PFSK-1 (cell line): ENCODE data around the gene GNG7.

Experiments used
- FOXP2 ChIP-seq: optimal IDR thresholded peaks from 2 replicates; pipeline ENCODE3; 2011; ENCODE audit warnings: borderline replicate concordance, control low read depth, inconsistent platforms; ENCODE audit not compliant: insufficient read depth; ENCODE audit errors: extremely low read length, extremely low read depth
- POLR2AphosphoS5 ChIP-seq: IDR thresholded peaks from 2 replicates; pipeline ENCODE4 v1.6.1; 2012; ENCODE audit warnings: low read depth, mild to moderate bottlenecking, control low read depth, low read length, moderate library complexity
- REST ChIP-seq, 2 experiments: IDR thresholded peaks; 2 replicates each; pipeline versions ENCODE4 v1.6.1 to v1.8.0; 2011 to 2012; ENCODE audit warnings: low read depth in 2 of 2, low read length in 2 of 2, control low read depth in 1 of 2, inconsistent platforms in 1 of 2, mild to moderate bottlenecking in 1 of 2, moderate library complexity in 1 of 2; ENCODE audit not compliant: insufficient read depth in 1 of 2
- SIN3A ChIP-seq: IDR thresholded peaks from 2 replicates; pipeline ENCODE4 v1.6.1; 2012; ENCODE audit warnings: mild to moderate bottlenecking, low read length, moderate library complexity, borderline replicate concordance; ENCODE audit not compliant: insufficient read depth
- TAF1 ChIP-seq: IDR thresholded peaks from 2 replicates; pipeline ENCODE4 v1.6.1; 2012; ENCODE audit warnings: low read length, control low read depth, borderline replicate concordance; ENCODE audit not compliant: insufficient read depth

The GNG7 gene

GRCh38 chr19:2631213-2631821 lies 71.2 kb downstream of the GNG7 start:
- TF ChIP-seq TAF1: no peak
- no peak for TF ChIP-seq SIN3A
- TF ChIP-seq FOXP2: no peak
- no peak for TF ChIP-seq POLR2AphosphoS5
- no peak for TF ChIP-seq REST (IDR thresholded peaks at IDR 0.05; ENCODE audit: insufficient read depth in 1 of 2, low read depth in 2 of 2, low read length in 2 of 2)

- TF ChIP-seq SIN3A: no peak
- no peak for TF ChIP-seq FOXP2
- no peak for TF ChIP-seq POLR2AphosphoS5
- TF ChIP-seq TAF1: no peak
- no peak for TF ChIP-seq REST (IDR thresholded peaks at IDR 0.05; ENCODE audit: insufficient read depth in 1 of 2, low read depth in 2 of 2, low read length in 2 of 2)
Observed at GRCh38 chr19:2630352-2631001, 72.0 kb downstream of the GNG7 start.

- TF ChIP-seq REST (IDR thresholded peaks at IDR 0.05; ENCODE audit: insufficient read depth in 1 of 2, low read depth in 2 of 2, low read length in 2 of 2) (no peak), FOXP2 (no peak), POLR2AphosphoS5 (no peak), TAF1 (no peak), SIN3A (no peak)
Observed at GRCh38 chr19:2629491-2630351, 72.8 kb downstream of the GNG7 start.

GRCh38 chr19:2628597-2628996 lies 73.9 kb downstream of the GNG7 start:
- TF ChIP-seq POLR2AphosphoS5 (no peak), FOXP2 (no peak), REST (IDR thresholded peaks at IDR 0.05; ENCODE audit: insufficient read depth in 1 of 2, low read depth in 2 of 2, low read length in 2 of 2) (no peak), TAF1 (no peak), SIN3A (no peak)
